Testis (tissue), 2 donors: Measurements from ENCODE around the gene PIGX.

Experiments
- CTCF ChIP-seq, 3 experiments: fragments of 450-650 bp in 2 of 3; fragments of 200-600 bp in 1 of 3; sonication (generic) in 1 of 3; IDR thresholded peaks; one replicate each; pipeline ENCODE4 v1.5.1; 2016 to 2019; ENCODE audit warnings: antibody characterized with exemption in 3 of 3, mild to moderate bottlenecking in 2 of 3, moderate library complexity in 1 of 3
- POLR2A ChIP-seq: fragments of 450-650 bp; IDR thresholded peaks from one replicate; pipeline ENCODE4 v1.6.1; 2017; ENCODE audit warnings: antibody characterized with exemption, mild to moderate bottlenecking, moderate library complexity

GRCh38 chr3:196765454-196765853 lies 53.3 kb downstream of the PIGX start:
- TF ChIP-seq POLR2A (no peak), CTCF (IDR thresholded peaks at IDR 0.05) (no peak)
